Measurements from ENCODE around the gene MAD1L1.
A peak's percentile ranks its signal among the peaks of the same experiment; 100 is the strongest.

Gene MAD1L1

GRCh38 chr7:2120251-2120660, 112.5 kb downstream of the MAD1L1 start:
- peak in 1 of 2 donors; percentile 21 for DNase-seq (ENCODE audit: low read depth in 1 of 2, low spot score in 1 of 2)

- DNase-seq (ENCODE audit: low read depth in 1 of 2, low spot score in 1 of 2) = no peak
Measured at GRCh38 chr7:2118630-2119190, 114.0 kb downstream of the MAD1L1 start.

DNA sequence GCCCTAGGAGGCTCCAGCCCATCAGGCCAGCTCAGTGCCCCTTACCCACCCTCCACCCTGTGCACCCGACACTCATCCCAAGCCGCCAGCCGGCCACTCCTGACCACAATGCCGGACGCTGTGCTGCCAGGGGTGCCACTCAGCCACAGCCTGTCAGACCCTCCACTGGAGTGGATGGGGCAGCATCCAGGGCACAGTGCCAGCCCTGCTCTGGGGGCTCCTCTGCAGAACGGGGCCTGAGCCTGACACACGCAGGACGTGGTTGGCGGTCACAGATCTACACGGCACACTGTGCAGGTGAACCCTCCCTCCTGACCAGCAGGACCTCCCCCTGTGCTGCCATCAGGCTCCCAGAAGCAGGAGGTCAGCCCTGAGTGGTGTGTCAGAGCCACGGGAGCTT, 114.7 kb downstream of the MAD1L1 start:
- DNase-seq (ENCODE audit: low read depth in 1 of 2, low spot score in 1 of 2) = no peak

GRCh38 chr7:2117646-2118045, 115.1 kb downstream of the MAD1L1 start:
- DNase-seq (ENCODE audit: low read depth in 1 of 2, low spot score in 1 of 2) = no peak

- DNase-seq (ENCODE audit: low read depth in 1 of 2, low spot score in 1 of 2) = no peak
Measured at GRCh38 chr7:2116989-2117591, 115.7 kb downstream of the MAD1L1 start.

GRCh38 chr7:2116448-2116810, 116.3 kb downstream of the MAD1L1 start:
- no peak for DNase-seq (ENCODE audit: low read depth in 1 of 2, low spot score in 1 of 2)

GRCh38 chr7:2115760-2116447, 116.8 kb downstream of the MAD1L1 start:
- DNase-seq (ENCODE audit: low read depth in 1 of 2, low spot score in 1 of 2) = no peak

- no peak for DNase-seq (ENCODE audit: low read depth in 1 of 2, low spot score in 1 of 2)
Measured at GRCh38 chr7:2114926-2115759, 117.6 kb downstream of the MAD1L1 start.

DNA sequence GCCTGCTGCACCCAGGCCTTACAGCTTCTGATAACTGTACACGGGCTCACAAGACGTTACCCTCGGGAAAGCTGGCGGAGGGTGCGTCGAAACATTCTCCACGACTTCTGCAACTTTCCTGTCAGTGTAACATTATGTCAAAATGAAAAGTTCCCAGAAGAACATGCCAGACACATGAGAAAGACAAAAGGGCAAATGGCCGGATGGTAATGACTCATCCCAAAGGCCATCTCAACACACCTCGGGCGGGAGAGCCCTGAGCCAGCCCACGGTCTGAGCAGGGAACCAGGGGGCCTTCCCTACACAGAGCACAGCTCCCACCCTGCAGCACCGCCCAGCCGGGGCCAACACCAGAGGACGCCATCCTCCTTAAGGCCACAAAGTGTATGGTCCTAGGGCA, 118.7 kb downstream of the MAD1L1 start:
- DNase-seq (ENCODE audit: low read depth in 1 of 2, low spot score in 1 of 2) = no peak

DNA sequence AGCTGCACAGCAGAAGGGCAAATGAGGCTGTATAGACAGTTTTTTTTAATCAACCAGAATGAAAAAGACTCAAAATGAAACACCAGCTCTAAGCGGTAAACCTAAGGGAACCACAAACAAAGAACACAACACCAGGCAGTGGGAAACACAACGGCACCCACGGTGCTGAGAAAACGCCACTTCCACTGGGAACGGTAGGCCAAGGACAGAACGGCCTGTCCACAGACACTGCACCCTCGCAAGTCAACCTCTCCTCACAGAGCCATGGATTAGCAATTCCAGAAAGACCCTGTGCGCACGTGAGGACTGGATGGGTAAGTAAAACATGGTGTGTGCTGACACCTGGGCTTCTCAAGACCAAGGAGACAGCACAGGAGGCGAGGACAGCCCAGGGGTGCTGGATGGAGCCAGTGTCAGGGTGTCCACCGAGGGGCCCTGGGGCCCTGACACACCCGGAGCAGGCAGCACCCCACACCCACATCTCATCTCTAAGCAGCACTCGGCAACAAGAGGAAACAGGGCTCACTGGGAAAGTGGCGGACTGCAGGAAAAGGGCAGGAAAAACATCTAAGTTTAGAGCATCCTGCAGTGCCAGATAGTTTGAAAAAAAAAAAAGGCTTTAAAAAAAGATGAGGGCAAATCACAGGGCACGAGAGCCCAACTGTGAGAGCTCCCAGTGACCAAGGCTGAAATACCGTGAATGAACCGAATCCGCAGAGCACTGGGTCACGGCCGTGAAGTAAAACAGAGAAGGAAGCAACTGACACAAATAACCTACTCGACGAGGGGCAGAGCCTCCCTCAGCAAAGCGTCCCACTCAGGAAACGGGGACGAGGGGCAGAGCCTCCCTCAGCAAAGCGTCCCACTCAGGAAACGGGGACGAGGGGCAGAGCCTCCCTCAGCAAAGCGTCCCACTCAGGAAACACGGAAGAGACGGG, 120.2 kb downstream of the MAD1L1 start:
- no peak for DNase-seq (ENCODE audit: low read depth in 1 of 2, low spot score in 1 of 2)

GRCh38 chr7:2111568-2111967, 121.2 kb downstream of the MAD1L1 start:
- DNase-seq (ENCODE audit: low read depth in 1 of 2, low spot score in 1 of 2) = no peak

GRCh38 chr7:2110610-2111396, 121.9 kb downstream of the MAD1L1 start:
- no peak for DNase-seq (ENCODE audit: low read depth in 1 of 2, low spot score in 1 of 2)

- peak in 1 of 2 donors; percentile 24 for DNase-seq (ENCODE audit: low read depth in 1 of 2, low spot score in 1 of 2)
Measured at GRCh38 chr7:2109936-2110609, 122.7 kb downstream of the MAD1L1 start.

DNA sequence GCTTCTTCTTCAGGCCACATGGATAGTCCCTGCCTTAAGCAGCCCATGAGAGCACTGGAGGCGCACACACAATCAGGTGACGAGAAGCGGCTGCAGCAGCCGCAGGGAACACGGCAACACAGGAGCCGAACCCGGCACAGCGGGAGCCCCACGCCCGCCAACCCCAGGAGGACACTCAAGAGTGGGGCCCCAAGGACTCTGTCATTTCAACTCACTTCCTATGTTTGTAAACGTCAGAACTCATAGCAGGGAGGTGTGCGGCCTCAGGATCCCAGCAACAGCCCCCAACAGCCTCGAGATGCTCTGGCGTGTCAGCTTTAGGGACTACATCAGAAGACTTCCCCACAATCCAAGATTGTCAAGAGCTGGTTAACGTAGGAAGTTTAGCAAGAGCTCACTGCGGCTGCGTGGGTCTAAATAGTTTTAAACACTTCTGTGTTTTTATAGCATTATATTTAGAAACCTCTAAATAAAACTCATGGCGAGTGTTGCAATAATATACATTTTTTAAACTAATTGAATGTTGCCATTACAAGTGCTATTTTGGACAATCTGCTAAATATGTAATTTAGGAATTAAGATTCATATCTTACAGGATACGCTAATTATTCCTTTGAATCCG, 123.4 kb downstream of the MAD1L1 start:
- no peak for DNase-seq (ENCODE audit: low read depth in 1 of 2, low spot score in 1 of 2)

DNA sequence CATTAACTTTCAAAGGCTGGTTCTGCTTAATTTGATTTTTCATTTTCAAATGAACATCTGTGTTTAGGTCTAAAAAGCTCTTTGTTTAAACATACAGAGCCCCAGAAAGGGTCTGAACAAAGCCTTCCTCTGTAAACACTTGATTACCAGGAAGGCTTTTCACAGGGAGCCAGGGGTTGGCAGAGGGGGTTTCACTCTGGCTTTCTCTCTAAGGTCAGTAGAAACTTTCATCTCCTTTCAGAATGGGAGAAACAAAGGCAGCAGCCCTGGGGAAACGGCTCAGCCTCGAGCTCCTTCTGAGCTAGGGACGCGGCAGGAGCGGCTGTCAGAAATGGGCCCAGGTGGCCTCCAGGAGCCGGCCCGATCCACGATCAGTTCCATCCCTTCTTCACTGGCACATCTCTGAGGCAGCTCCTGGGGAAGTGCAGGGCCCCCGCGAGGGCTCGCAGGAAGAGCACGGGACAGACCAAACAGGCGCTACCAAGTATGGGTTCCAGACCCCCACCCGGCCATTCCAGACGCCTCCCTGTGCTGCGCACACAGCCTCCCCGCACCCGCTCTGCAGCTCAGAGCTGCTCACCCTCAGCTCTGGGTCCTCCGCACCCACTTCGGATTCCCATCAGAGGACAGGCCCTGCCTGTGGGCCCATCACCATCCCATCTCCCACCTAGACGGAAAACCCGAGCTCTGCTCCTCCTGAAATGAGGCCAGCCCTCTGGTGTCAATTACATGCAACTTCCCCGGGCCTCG, 124.1 kb downstream of the MAD1L1 start:
- no peak for DNase-seq (ENCODE audit: low read depth in 1 of 2, low spot score in 1 of 2)

DNA sequence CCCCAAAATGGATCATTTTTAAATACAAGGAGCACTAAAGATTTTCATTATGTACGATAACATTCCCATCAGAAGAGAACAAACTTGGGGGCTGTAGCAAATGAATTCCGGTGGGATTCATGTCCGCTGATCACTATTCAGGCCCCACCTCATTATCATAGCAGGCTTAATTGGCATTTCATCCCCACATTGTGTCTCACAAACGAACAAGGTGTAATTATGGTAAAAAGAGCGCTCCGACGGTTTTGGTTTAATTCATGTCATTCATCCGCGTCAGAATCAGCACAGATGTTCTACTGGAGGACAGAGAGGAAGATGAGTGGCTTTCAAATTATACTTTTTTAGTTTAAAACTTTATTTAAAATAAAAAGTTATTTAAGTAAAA, 124.7 kb downstream of the MAD1L1 start:
- no peak for DNase-seq (ENCODE audit: low read depth in 1 of 2, low spot score in 1 of 2)

GRCh38 chr7:2107386-2108070, 125.2 kb downstream of the MAD1L1 start:
- DNase-seq (ENCODE audit: low read depth in 1 of 2, low spot score in 1 of 2) = no peak

DNA sequence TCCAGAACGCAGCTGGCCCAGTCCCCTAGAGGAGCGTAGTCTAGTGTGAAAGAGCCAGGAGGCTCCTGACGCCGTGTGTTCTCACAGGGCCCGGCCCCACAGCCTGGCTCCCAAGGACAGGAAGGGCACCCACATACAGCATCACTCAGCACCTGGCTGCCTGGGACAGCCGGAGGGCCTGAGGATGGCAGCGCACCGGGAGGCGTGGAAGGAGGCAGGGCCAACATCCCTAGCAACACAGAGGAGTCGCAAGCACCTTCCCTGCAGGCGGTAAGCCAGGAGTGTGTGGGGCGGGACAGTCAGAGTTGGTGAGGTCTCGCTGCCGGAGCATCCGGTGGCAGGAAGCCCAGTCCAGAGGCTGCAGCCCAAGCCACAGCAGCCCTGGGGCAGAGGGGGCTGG, 125.8 kb downstream of the MAD1L1 start:
- no peak for DNase-seq (ENCODE audit: low read depth in 1 of 2, low spot score in 1 of 2)

Measured in activated T-helper 1 cell treated with anti-CD3 and anti-CD28 coated beads, Interleukin-2, amount 50 U/mL, for 16 hours (primary cell).